GM06990 (cell line): Measurements from ENCODE around the gene CDK13.

Experiments
- DNase-seq: peaks from one replicate; pipeline ENCODE4 v3.0.0-alpha.2; 2011; ENCODE audit not compliant: insufficient read length; ENCODE audit errors: extremely low read depth
- H3K27me3 ChIP-seq: replicated peaks from 2 replicates; pipeline ENCODE4 v1.6.0; 2011; ENCODE audit warnings: low read length; ENCODE audit not compliant: control insufficient read depth, insufficient read depth
- H3K36me3 ChIP-seq: 2 replicates; pipeline ENCODE4 v1.5.1; 2011; ENCODE audit warnings: low read length; ENCODE audit not compliant: control insufficient read depth, insufficient read depth
- H3K4me3 ChIP-seq: replicated peaks from 2 replicates; pipeline ENCODE4 v1.5.1; 2011; ENCODE audit warnings: low read depth, mild to moderate bottlenecking, control low read depth, low read length
- CTCF ChIP-seq: IDR thresholded peaks from 2 replicates; pipeline ENCODE4 v1.5.1; 2011; ENCODE audit warnings: low read length, control low read depth, mild to moderate bottlenecking, inconsistent platforms; ENCODE audit not compliant: insufficient read depth, poor library complexity, severe bottlenecking

Gene CDK13

GRCh38 chr7:39978230-39978934, 28.3 kb downstream of the CDK13 start:
- TF ChIP-seq CTCF, result no peak
- Histone ChIP-seq H3K4me3 (no peak overlapping the region), H3K27me3 (no peaks in the 10 kb centered on the region), H3K36me3 (no peaks in the 10 kb centered on the region)
- DNase-seq, result no peak

- Histone ChIP-seq H3K27me3 (no peaks in the 10 kb centered on the region), H3K36me3 (no peaks in the 10 kb centered on the region; the same call in 1 of the 2 replicates), H3K4me3 (no peak overlapping the region)
- no peak for TF ChIP-seq CTCF
- DNase-seq, result no peak
Observed at GRCh38 chr7:39979406-39980073, 29.5 kb downstream of the CDK13 start.

GRCh38 chr7:39985398-39985918, 35.4 kb downstream of the CDK13 start:
- no peak for DNase-seq
- no peaks in the 10 kb centered on the region for H3K27me3 ChIP-seq
- H3K4me3 ChIP-seq, result no peak overlapping the region
- no peak for TF ChIP-seq CTCF
- peaks cover 2% of the 10 kb centered on the region for H3K36me3 ChIP-seq

- Histone ChIP-seq H3K36me3 (peaks cover 4% of the 10 kb centered on the region), H3K4me3 (no peak overlapping the region), H3K27me3 (no peaks in the 10 kb centered on the region)
- no peak for TF ChIP-seq CTCF
- no peak for DNase-seq
Observed at GRCh38 chr7:39987641-39988347, 37.7 kb downstream of the CDK13 start.

- TF ChIP-seq CTCF, result no peak
- H3K36me3 ChIP-seq, result peaks cover 3% of the 10 kb centered on the region
- H3K4me3 ChIP-seq, result no peak overlapping the region
Observed at GRCh38 chr7:40000734-40001315, 50.8 kb downstream of the CDK13 start.

More at GRCh38 chr7:40000734-40001315, 50.8 kb downstream of the CDK13 start:
- DNase-seq, result no peak
- H3K27me3 ChIP-seq, result no peaks in the 10 kb centered on the region
